ENCODE data around the gene HHAT. TPM values are rescaled to one million over a fixed set of nuclear protein-coding genes. Genes with fewer than 3 reads are reported as not detected.

HHAT gene
- total RNA-seq, 2 experiments from 2014 or later: 0.82 to 0.84 TPM

DNA sequence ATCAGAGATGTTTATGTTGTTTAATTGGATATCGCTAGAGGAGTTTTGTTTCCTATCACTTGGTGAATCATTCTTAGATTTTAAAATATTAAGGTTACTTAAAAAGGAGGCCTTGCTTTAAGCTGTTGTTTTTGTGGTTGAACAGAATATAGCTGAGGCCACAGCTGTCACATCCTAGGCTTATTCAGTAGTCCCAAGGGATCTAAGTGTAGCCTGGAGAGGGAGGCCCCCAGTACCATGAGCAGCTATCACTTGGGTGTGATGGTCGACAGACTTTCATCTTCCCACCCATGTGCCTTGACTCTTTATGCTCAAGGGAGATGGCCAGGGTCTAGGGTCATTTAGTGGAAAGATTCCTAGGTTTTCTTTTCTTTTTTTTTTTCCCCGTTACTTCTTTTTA is 278.7 kb downstream of the HHAT start:
- no peak overlapping the region for H3K27ac Mint-ChIP-seq
- H3K36me3 Mint-ChIP-seq (ENCODE audit: low read depth): no peaks in the 10 kb centered on the region
- ChIA-PET POLR2A (no interaction called here), CTCF (no interaction called here)
- H3K9me3 Mint-ChIP-seq (ENCODE audit: low read depth): peaks cover 4% of the 10 kb centered on the region
- ATAC-seq (no peak), DNase-seq (no peak)
- H3K27me3 Mint-ChIP-seq: no peaks in the 10 kb centered on the region
- no peaks in the 10 kb centered on the region for H3K4me1 Mint-ChIP-seq
- intact Hi-C loops (cut with DNase I, micrococcal nuclease): no loop called here
- no peak overlapping the region for H3K4me3 Mint-ChIP-seq

DNA sequence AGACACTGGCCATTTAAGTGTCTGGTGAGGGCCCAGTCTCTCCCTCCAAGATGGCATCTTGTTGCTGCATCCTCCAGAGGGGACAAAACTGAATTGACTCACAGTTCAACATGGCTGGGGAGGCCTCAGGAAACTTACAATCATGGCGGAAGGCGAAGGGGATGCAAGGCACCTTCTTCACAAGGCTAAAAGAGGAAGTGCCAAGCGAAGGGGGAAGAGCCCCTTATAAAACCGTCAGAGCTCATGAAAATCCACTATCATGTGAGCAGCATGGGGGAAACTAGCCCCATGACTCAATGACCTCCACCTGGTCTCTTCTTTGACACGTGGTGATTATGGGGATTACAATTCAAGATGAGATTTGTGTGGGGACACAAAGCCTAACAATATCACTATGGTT is 280.1 kb downstream of the HHAT start:
- H3K4me3 Mint-ChIP-seq: no peak overlapping the region

DNA sequence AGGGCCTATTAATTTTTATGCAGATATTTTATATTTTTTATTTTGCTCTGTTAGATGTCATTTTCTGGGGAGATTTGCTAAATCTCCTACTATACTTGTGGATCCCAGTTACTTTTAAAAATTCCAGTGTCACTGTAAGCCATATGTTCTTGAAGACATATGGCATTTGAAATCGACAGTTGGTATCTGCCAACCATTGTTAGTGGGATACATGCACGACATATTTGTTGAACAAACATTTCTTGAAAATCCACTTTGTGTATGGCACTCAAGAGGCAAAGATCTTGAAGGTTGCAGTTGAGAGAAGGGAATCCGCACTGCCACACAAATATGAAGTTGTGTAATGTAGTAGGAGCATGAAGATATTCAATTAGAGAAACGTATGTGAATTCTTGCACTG is 287.7 kb downstream of the HHAT start:
- CTCF ChIA-PET: no interaction called here

More for the DNA sequence above, 280.1 kb downstream of the HHAT start:
- ChIA-PET CTCF (no interaction called here), POLR2A (no interaction called here)
- Mint-ChIP-seq H3K27ac (no peak overlapping the region), H3K36me3 (ENCODE audit: low read depth) (no peaks in the 10 kb centered on the region), H3K27me3 (no peaks in the 10 kb centered on the region), H3K4me1 (no peaks in the 10 kb centered on the region), H3K9me3 (ENCODE audit: low read depth) (peaks cover 4% of the 10 kb centered on the region)
- intact Hi-C loops (cut with DNase I, micrococcal nuclease): no loop called here
- ATAC-seq: no peak
- DNase-seq: no peak

GRCh38 chr1:210617293-210617692 is 288.6 kb downstream of the HHAT start:
- H3K27me3 Mint-ChIP-seq: no peaks in the 10 kb centered on the region
- intact Hi-C loops (cut with DNase I, micrococcal nuclease): no loop called here
- ChIA-PET POLR2A (no interaction called here), CTCF (interaction anchor here (0.9 kb wide), 1 partner anchor 25 kb away, joined by 3 read pairs; no protein-coding TSS in a partner anchor)
- no peak overlapping the region for H3K4me3 Mint-ChIP-seq
- H3K36me3 Mint-ChIP-seq (ENCODE audit: low read depth): peaks cover 2% of the 10 kb centered on the region
- H3K9me3 Mint-ChIP-seq (ENCODE audit: low read depth): no peaks in the 10 kb centered on the region
- no peak for ATAC-seq
- no peak for DNase-seq
- H3K27ac Mint-ChIP-seq: no peak overlapping the region
- no peaks in the 10 kb centered on the region for H3K4me1 Mint-ChIP-seq

More for the DNA sequence above, 287.7 kb downstream of the HHAT start:
- no peak for ATAC-seq
- Mint-ChIP-seq H3K9me3 (ENCODE audit: low read depth) (no peaks in the 10 kb centered on the region), H3K4me3 (no peak overlapping the region), H3K27me3 (no peaks in the 10 kb centered on the region), H3K27ac (no peak overlapping the region), H3K36me3 (ENCODE audit: low read depth) (peaks cover 2% of the 10 kb centered on the region), H3K4me1 (no peaks in the 10 kb centered on the region)
- intact Hi-C loops (cut with DNase I, micrococcal nuclease): no loop called here
- no peak for DNase-seq
- POLR2A ChIA-PET: no interaction called here

GRCh38 chr1:210618369-210618768 is 289.7 kb downstream of the HHAT start:
- ChIA-PET POLR2A (no interaction called here), CTCF (no interaction called here)
- peaks cover 2% of the 10 kb centered on the region for H3K36me3 Mint-ChIP-seq (ENCODE audit: low read depth)
- no peaks in the 10 kb centered on the region for H3K4me1 Mint-ChIP-seq
- no peaks in the 10 kb centered on the region for H3K27me3 Mint-ChIP-seq
- H3K9me3 Mint-ChIP-seq (ENCODE audit: low read depth): no peaks in the 10 kb centered on the region
- no peak for ATAC-seq
- H3K4me3 Mint-ChIP-seq: no peak overlapping the region
- no peak overlapping the region for H3K27ac Mint-ChIP-seq
- intact Hi-C loops (cut with DNase I, micrococcal nuclease): no loop called here
- no peak for DNase-seq

GRCh38 chr1:210620867-210621488 is 292.3 kb downstream of the HHAT start:
- ATAC-seq (no peak), DNase-seq (no peak)
- Mint-ChIP-seq H3K27ac (no peak overlapping the region), H3K27me3 (no peaks in the 10 kb centered on the region), H3K4me3 (no peak overlapping the region), H3K4me1 (no peaks in the 10 kb centered on the region), H3K9me3 (ENCODE audit: low read depth) (no peaks in the 10 kb centered on the region), H3K36me3 (ENCODE audit: low read depth) (no peaks in the 10 kb centered on the region)
- ChIA-PET POLR2A (no interaction called here), CTCF (no interaction called here)
- intact Hi-C loops (cut with DNase I, micrococcal nuclease): no loop called here

GRCh38 chr1:210621712-210622111 is 293.0 kb downstream of the HHAT start:
- intact Hi-C loops (cut with DNase I, micrococcal nuclease): no loop called here
- CTCF ChIA-PET: no interaction called here
- no peak overlapping the region for H3K4me3 Mint-ChIP-seq
- POLR2A ChIA-PET: no interaction called here
- no peaks in the 10 kb centered on the region for H3K27me3 Mint-ChIP-seq
- H3K36me3 Mint-ChIP-seq (ENCODE audit: low read depth): no peaks in the 10 kb centered on the region
- no peaks in the 10 kb centered on the region for H3K9me3 Mint-ChIP-seq (ENCODE audit: low read depth)
- no peaks in the 10 kb centered on the region for H3K4me1 Mint-ChIP-seq
- H3K27ac Mint-ChIP-seq: no peak overlapping the region
- DNase-seq (no peak), ATAC-seq (no peak)

- H3K4me3 Mint-ChIP-seq: no peak overlapping the region
- DNase-seq: no peak
- intact Hi-C loops (cut with DNase I, micrococcal nuclease): no loop called here
- CTCF ChIA-PET: no interaction called here
- H3K36me3 Mint-ChIP-seq (ENCODE audit: low read depth): no peaks in the 10 kb centered on the region
- H3K27ac Mint-ChIP-seq: no peak overlapping the region
- H3K27me3 Mint-ChIP-seq: no peaks in the 10 kb centered on the region
- no peaks in the 10 kb centered on the region for H3K4me1 Mint-ChIP-seq
- no peaks in the 10 kb centered on the region for H3K9me3 Mint-ChIP-seq (ENCODE audit: low read depth)
- POLR2A ChIA-PET: no interaction called here
- no peak for ATAC-seq
Observed at GRCh38 chr1:210624722-210625121, 296.0 kb downstream of the HHAT start.

DNA sequence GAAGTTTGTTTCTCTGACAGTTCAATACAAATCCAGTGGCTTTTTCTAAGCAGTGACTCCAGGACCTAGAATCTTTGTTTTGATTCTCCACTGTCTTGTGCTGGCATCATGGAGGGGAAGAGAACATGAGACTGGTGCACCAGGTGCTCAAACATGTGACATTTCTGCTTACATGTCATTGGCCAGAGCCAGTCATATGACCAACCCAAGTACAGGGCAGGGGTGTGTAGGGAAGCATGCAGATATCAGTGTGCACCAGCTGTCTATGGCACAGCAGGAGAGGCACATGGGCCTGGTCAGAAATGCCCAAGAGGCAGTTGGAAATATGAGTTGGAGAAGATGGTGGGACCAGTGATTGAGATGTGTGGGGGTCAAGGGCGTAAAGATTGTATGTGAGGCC is 297.0 kb downstream of the HHAT start:
- intact Hi-C loops (cut with DNase I, micrococcal nuclease): no loop called here
- H3K4me3 Mint-ChIP-seq: no peak overlapping the region
- no peak overlapping the region for H3K27ac Mint-ChIP-seq
- no peak for DNase-seq
- no peaks in the 10 kb centered on the region for H3K9me3 Mint-ChIP-seq (ENCODE audit: low read depth)
- no peak for ATAC-seq
- ChIA-PET CTCF (interaction anchor here (0.7 kb wide), 1 partner anchor 204 kb away, joined by 4 read pairs; no protein-coding TSS in a partner anchor), POLR2A (interaction anchor here (0.6 kb wide), 1 partner anchor 359 kb away, joined by 3 read pairs; no protein-coding TSS in a partner anchor)
- H3K4me1 Mint-ChIP-seq: no peaks in the 10 kb centered on the region
- no peaks in the 10 kb centered on the region for H3K27me3 Mint-ChIP-seq
- H3K36me3 Mint-ChIP-seq (ENCODE audit: low read depth): no peaks in the 10 kb centered on the region

GRCh38 chr1:210626341-210626740 is 297.6 kb downstream of the HHAT start:
- ChIA-PET CTCF (interaction anchor here (0.7 kb wide), 1 partner anchor 204 kb away, joined by 4 read pairs; no protein-coding TSS in a partner anchor), POLR2A (interaction anchor here (0.6 kb wide), 1 partner anchor 360 kb away, joined by 3 read pairs; no protein-coding TSS in a partner anchor)
- no peaks in the 10 kb centered on the region for H3K36me3 Mint-ChIP-seq (ENCODE audit: low read depth)
- DNase-seq (no peak), ATAC-seq (no peak)
- H3K27ac Mint-ChIP-seq: no peak overlapping the region
- intact Hi-C loops (cut with DNase I, micrococcal nuclease): no loop called here
- H3K9me3 Mint-ChIP-seq (ENCODE audit: low read depth): no peaks in the 10 kb centered on the region
- no peaks in the 10 kb centered on the region for H3K4me1 Mint-ChIP-seq
- H3K4me3 Mint-ChIP-seq: no peak overlapping the region
- H3K27me3 Mint-ChIP-seq: no peaks in the 10 kb centered on the region

GRCh38 chr1:210627755-210628154 is 299.1 kb downstream of the HHAT start:
- H3K36me3 Mint-ChIP-seq (ENCODE audit: low read depth): no peaks in the 10 kb centered on the region
- ATAC-seq (no peak), DNase-seq (no peak)
- CTCF ChIA-PET: interaction anchor here (0.6 kb wide), 1 partner anchor 1201 kb away, joined by 3 read pairs; no protein-coding TSS in a partner anchor
- POLR2A ChIA-PET: no interaction called here
- no peaks in the 10 kb centered on the region for H3K27me3 Mint-ChIP-seq
- H3K9me3 Mint-ChIP-seq (ENCODE audit: low read depth): no peaks in the 10 kb centered on the region
- H3K4me3 Mint-ChIP-seq: no peak overlapping the region
- intact Hi-C loops (cut with DNase I, micrococcal nuclease): no loop called here
- no peak overlapping the region for H3K27ac Mint-ChIP-seq
- H3K4me1 Mint-ChIP-seq: no peaks in the 10 kb centered on the region

DNA sequence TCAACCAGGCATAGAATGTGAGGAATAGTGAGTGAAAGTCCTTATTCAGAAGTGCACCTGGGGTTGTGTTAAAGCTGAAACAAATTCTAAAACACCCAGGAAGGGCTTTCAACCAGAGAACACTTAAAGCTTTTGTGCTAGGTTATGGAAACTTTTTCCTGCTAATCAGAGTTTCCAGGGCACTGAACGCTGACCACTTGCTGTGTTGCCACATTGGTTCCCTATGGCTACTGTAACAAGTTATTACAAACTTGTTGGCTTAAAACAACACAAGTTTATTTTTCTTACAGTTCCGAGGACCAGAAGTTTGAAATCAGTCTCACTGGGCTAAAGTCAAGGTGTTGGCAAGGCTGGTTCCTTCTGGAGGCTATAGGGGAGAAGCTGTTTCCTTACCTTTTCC is 300.6 kb downstream of the HHAT start:
- POLR2A ChIA-PET: no interaction called here

More for the DNA sequence above, 300.6 kb downstream of the HHAT start:
- H3K27me3 Mint-ChIP-seq: no peaks in the 10 kb centered on the region
- DNase-seq (no peak), ATAC-seq (no peak)
- no peak overlapping the region for H3K4me3 Mint-ChIP-seq
- CTCF ChIA-PET: no interaction called here
- no peaks in the 10 kb centered on the region for H3K9me3 Mint-ChIP-seq (ENCODE audit: low read depth)
- intact Hi-C loops (cut with DNase I, micrococcal nuclease): no loop called here
- no peak overlapping the region for H3K27ac Mint-ChIP-seq
- H3K36me3 Mint-ChIP-seq (ENCODE audit: low read depth): no peaks in the 10 kb centered on the region
- no peaks in the 10 kb centered on the region for H3K4me1 Mint-ChIP-seq

Data from activated CD4-positive, alpha-beta T cell treated with anti-CD3 and anti-CD28 coated beads for 36 hours (primary cell).